ENCODE measurements around the gene GRIK4.

The GRIK4 gene

DNA sequence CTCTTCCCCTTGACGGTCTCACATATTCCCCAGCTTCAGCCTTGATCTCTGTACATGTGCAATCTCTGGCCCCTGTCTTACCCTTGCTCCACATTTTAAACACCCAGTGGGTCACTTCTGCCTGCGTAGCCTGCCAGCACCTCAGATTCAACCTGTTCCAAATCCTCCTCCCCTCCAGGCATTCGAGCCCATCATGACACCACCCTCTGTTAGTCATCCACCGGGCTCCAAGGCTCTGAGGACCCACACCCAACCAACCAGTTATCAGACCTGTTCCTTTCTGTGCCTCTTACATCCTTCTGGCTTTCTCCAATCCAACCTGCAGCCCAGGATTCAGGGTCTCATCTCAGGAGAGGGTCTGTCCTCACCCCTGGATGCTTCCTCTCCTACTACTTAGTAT is 392.6 kb downstream of the GRIK4 start:
- H3K4me3 ChIP-seq (ENCODE audit: low read length) = no peak overlapping the region
- DNase-seq (ENCODE audit: low read depth) = no peak
- TF ChIP-seq, protein P1, sequence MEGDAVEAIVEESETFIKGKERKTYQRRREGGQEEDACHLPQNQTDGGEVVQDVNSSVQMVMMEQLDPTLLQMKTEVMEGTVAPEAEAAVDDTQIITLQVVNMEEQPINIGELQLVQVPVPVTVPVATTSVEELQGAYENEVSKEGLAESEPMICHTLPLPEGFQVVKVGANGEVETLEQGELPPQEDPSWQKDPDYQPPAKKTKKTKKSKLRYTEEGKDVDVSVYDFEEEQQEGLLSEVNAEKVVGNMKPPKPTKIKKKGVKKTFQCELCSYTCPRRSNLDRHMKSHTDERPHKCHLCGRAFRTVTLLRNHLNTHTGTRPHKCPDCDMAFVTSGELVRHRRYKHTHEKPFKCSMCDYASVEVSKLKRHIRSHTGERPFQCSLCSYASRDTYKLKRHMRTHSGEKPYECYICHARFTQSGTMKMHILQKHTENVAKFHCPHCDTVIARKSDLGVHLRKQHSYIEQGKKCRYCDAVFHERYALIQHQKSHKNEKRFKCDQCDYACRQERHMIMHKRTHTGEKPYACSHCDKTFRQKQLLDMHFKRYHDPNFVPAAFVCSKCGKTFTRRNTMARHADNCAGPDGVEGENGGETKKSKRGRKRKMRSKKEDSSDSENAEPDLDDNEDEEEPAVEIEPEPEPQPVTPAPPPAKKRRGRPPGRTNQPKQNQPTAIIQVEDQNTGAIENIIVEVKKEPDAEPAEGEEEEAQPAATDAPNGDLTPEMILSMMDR (conservative IDR thresholded peaks at IDR 0.05; ENCODE audit: low read length) = no peak

DNA sequence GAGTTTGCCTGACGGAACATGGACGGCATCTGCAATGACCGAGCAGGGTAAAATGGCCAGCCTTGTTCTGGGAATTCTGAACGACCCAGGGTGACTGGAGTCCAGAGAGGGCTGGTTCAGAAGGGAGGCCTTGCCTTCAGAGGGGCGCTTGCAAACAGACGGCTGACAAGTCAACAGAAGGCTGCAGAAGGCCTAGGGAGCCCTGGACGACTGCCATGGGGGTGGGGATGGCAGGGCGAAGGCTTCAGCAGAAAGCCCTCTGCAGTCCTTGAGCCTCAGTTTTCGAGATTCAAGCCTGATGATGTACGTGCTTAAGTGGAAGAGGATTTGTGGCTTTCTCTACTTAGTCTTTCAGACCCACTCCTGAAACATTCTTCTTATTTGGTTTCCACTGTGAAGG is 395.2 kb downstream of the GRIK4 start:
- TF ChIP-seq, protein P1 (conservative IDR thresholded peaks at IDR 0.05; ENCODE audit: low read length) = no peak
- H3K4me3 ChIP-seq (ENCODE audit: low read length) = no peak overlapping the region
- DNase-seq (ENCODE audit: low read depth) = no peak

DNA sequence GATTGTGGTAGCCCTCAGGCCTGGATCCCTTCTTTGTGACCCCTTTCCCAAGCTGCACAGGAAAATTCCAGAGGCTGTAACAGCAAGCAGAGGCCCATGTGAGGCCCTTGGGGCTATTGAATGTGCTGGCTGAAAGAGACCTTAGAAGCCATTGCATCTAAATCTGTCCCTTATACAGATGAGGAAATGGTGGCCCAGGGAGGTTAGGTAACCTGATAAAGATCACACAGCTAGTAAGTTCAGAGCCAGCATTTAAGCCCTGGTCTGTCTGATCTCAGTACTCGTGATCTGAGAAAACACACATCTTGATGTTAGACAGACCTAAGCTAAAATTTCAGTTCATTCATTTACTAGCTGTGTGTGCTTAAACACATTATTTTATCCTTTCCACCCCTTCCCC is 396.4 kb downstream of the GRIK4 start:
- no peak overlapping the region for H3K4me3 ChIP-seq (ENCODE audit: low read length)
- DNase-seq (ENCODE audit: low read depth) = no peak
- TF ChIP-seq, protein P1 (conservative IDR thresholded peaks at IDR 0.05; ENCODE audit: low read length) = no peak

DNA sequence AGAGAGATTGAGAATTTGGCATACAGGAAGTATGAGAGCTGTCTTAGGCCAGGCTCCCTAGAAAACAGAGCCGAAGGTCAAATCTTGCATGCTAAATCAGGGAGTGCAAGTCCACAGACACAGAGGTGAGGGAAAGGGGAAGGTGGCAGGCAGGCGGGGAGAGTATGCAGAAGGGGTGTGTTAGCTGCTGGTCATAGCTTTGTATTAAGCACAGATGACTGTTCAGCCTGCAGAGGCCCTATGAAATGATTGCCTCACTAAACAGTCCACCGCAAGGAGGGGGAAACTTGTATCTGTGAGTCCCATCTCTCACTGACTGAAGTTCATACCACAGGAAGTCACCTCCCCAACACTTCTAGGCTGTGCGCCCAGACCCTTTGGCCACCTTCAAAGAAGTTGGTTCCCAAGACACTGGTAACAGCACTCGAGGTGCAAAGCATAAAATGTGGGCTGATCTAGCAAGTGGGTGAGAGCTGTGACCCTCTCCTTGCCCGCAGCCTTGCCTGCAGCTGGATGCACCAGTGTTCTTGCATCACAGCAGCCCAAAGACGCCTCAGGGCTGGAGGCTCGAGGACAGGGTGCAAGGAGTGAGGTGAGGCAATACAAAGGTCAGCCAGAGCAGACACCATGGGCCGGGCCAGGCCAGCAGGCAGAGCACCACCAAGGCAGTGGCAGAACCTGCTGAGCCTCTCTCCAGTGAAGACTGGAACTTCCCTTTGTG is 397.1 kb downstream of the GRIK4 start:
- DNase-seq (ENCODE audit: low read depth) = no peak
- TF ChIP-seq, protein P1 (conservative IDR thresholded peaks at IDR 0.05; ENCODE audit: low read length) = no peak
- H3K4me3 ChIP-seq (ENCODE audit: low read length) = no peak overlapping the region

DNA sequence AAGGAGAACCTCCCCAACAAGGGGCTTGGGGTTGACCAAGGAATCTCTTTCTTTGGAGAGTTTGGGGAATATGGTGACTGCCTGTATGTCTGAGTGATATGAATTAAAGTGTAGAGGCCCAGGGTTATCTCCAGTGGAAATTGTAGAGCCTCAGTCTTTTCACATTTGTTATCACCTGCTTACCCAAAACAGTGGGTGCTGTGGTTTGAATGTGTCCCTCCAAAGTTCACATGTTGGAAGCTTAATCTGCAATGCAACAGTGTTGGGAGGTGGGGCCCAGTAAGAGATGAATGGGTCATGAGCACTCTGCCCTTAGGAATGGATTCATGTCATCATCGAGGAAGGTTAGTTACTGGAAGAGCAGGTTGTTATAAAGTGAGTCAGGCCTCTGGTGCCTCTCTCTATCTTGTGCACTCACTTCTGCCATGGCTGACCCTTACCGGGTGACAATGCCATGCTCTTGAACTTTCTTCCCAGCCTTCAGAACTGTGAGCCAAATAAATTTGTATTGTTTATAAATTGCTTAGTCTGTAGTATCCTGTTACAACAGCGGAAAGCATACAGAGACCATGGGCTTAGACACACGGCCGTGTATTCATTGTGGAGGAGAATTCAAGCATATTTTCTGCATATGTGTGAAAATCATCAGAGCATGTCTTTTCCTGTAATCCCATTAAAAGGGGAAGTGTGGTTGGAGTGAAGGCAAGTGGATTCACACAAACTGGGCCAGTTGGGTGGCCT is 398.3 kb downstream of the GRIK4 start:
- TF ChIP-seq, protein P1 (conservative IDR thresholded peaks at IDR 0.05; ENCODE audit: low read length) = no peak
- H3K4me3 ChIP-seq (ENCODE audit: low read length) = no peak overlapping the region
- DNase-seq (ENCODE audit: low read depth) = no peak

DNA sequence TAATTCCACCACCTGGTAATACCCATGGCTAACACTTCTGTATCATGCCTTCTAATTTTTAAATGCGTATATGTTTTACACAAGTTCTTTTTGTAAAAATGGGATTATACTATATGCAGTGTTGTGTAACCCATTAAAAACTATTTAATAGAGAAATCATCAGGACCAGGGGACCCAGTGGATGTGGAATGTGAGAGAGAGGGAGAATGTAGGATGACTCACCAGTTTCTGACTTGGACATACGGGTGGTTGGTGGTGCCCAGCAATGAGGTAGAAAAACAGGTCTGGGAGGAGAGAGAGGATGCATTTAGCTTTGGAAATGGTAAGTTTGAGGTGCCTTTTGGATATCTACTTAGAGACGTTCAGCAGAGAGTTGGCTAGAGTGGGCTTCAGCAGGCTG is 400.4 kb downstream of the GRIK4 start:
- DNase-seq (ENCODE audit: low read depth) = no peak
- no peak overlapping the region for H3K4me3 ChIP-seq (ENCODE audit: low read length)
- TF ChIP-seq, protein P1 (conservative IDR thresholded peaks at IDR 0.05; ENCODE audit: low read length) = no peak

DNA sequence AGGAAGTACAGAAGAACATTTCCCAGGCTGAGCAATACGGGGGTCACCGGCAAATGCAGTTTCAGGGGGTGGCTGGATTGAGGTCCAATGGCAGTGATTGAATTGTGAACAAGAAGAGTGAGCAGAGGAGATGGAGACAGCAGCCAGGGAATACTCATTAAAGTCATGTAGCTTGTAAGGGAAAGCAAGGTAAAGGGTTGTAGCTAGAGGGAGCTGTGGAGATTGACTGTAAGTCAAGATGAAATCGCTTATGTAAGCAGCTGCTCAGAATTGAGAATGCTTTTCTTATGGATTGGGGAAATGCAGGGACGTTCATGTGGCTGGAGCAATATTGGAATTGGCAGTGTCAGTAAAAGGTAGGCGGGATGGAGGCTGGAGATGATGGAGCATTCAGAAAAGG is 401.0 kb downstream of the GRIK4 start:
- H3K4me3 ChIP-seq (ENCODE audit: low read length) = no peak overlapping the region
- peak; percentile 53 for DNase-seq (ENCODE audit: low read depth)
- TF ChIP-seq, protein P1 (conservative IDR thresholded peaks at IDR 0.05; ENCODE audit: low read length) = peak; percentile 57
